Gastrocnemius medialis (tissue), 4 donors: ENCODE measurements around the gene CALU. TPM values are rescaled to one million over a fixed set of nuclear protein-coding genes. Genes with fewer than 3 reads are reported as not detected.

Experiments
- ATAC-seq, 2 donors: fragments of 150-250 bp; one replicate each; pipeline ENCODE4 v1.9.1; 2016
- DNase-seq, 2 donors: peaks; one replicate each; pipeline ENCODE4 v3.0.0-alpha.2; 2019
- H3K27ac ChIP-seq, 4 donors: fragments of 200-600 bp; sonication (generic); 1 replicate in 1 of 4; 2 replicates in 3 of 4; pipeline ENCODE4 v1.5.1; 2016 to 2018; ENCODE audit warnings: mild to moderate bottlenecking in 2 of 4, moderate library complexity in 1 of 4
- H3K27me3 ChIP-seq, 3 donors: fragments of 200-600 bp; sonication (generic) in 2 of 3; 1 replicate in 1 of 3; 2 replicates in 2 of 3; pipeline versions ENCODE4 v1.5.1 to v1.6.0; 2016 to 2019; ENCODE audit warnings: mild to moderate bottlenecking in 1 of 3, moderate library complexity in 1 of 3
- H3K36me3 ChIP-seq, 2 donors: fragments of 200-600 bp; sonication (generic) in 1 of 2; one replicate each; pipeline ENCODE4 v1.5.1; 2017 to 2018
- H3K4me1 ChIP-seq, 2 donors: fragments of 200-600 bp; sonication (generic) in 1 of 2; one replicate each; pipeline ENCODE4 v1.5.1; 2016 to 2017; ENCODE audit warnings: mild to moderate bottlenecking in 2 of 2
- H3K4me3 ChIP-seq, 4 donors: fragments of 200-600 bp; sonication (generic) in 3 of 4; 1 replicate in 1 of 4; 2 replicates in 3 of 4; pipeline ENCODE4 v1.5.1; 2016 to 2019; ENCODE audit warnings: mild to moderate bottlenecking in 2 of 4
- H3K9me3 ChIP-seq, 3 donors: fragments of 200-600 bp; sonication (generic) in 2 of 3; 1 replicate in 1 of 3; 2 replicates in 2 of 3; pipeline ENCODE4 v1.5.1; 2016 to 2019
- POLR2A ChIP-seq, 2 donors: fragments of 450-650 bp; IDR thresholded peaks; one replicate each; pipeline ENCODE4 v1.6.1; 2017; ENCODE audit warnings: antibody characterized with exemption in 2 of 2, mild to moderate bottlenecking in 2 of 2, moderate library complexity in 2 of 2
- in situ Hi-C, 4 donors: fragments of 200-750 bp; cut with MboI; loops; one replicate each; pipeline versions ENCODE4 v1.15.0 to v1.8.0; 2017; ENCODE audit warnings: low sequenced_read_pairs in 4 of 4
- intact Hi-C: fragments of 100-400 bp; cut with DNase I; formaldehyde crosslinking; loops from one replicate; pipeline ENCODE4 v1.15.1; 2023; ENCODE audit warnings: low total_unique reads
- total RNA-seq, 4 donors: library from RNA; depleted of rRNA; stranded (reverse); fragments of >200 nt; gene quantifications; one replicate each; pipeline versions ENCODE4 v1.1.0 to v1.2.3, GENCODE V29; 2016
- TF ChIP-seq, protein P1 (sequence below), 5 experiments: fragments of 450-650 bp in 3 of 5; fragments of 200-600 bp in 2 of 5; sonication (generic) in 2 of 5; IDR thresholded peaks in 4 of 5; conservative IDR thresholded peaks in 1 of 5; 1 replicate in 4 of 5; 2 replicates in 1 of 5; pipeline ENCODE4 v1.5.1; 2016 to 2019; ENCODE audit warnings: antibody characterized with exemption in 5 of 5, mild to moderate bottlenecking in 3 of 5, moderate library complexity in 3 of 5

The CALU gene
- total RNA-seq, 4 donors from 2014 or later: 40.1 to 115 (median 90.6) TPM

DNA sequence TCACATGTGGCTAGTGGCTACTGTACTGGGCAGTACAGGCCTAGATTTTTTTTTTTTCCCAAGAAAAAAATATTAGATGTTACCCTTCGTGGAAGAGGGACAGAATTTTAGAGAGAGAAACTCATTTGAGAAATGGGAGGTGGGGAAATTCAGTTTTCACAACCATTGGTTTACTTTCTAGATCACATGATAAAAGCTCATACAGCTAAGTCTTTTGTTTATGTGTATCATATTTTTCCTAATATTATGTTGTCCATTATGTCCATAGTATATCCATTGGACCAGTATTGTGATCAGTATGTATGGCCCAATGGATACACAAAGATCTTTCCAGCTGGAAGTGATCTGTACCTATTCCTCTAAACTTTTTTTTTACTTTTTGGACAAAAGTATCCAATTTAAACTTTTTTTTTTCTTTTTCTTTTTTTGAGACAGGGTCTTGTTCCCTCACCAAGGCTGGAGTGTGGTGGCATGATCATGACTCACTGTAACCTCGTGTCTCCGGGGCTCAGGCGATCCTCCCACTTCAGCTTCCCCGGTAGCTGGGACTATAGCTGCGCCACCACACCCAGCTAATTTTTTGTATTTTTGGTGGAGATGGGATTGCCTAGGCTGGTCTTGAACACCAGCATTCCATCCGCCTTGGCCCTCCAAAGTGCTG is 4.1 kb downstream of the CALU start:
- intact Hi-C loops: loop anchor here (5.0 kb wide), 1 partner anchor 124 kb away; a partner anchor contains a TSS
- Histone ChIP-seq H3K9me3 (no peaks in the 10 kb centered on the region), H3K36me3 (no peaks in the 10 kb centered on the region), H3K4me1 (peaks cover 35 to 38% of the 10 kb centered on the region in 2 donors), H3K27me3 (no peaks in the 10 kb centered on the region), H3K4me3 (no peak overlapping the region), H3K27ac (peak overlapping the region in 2 of 4 donors; percentile 6 to 48)
- TF ChIP-seq, protein P1, sequence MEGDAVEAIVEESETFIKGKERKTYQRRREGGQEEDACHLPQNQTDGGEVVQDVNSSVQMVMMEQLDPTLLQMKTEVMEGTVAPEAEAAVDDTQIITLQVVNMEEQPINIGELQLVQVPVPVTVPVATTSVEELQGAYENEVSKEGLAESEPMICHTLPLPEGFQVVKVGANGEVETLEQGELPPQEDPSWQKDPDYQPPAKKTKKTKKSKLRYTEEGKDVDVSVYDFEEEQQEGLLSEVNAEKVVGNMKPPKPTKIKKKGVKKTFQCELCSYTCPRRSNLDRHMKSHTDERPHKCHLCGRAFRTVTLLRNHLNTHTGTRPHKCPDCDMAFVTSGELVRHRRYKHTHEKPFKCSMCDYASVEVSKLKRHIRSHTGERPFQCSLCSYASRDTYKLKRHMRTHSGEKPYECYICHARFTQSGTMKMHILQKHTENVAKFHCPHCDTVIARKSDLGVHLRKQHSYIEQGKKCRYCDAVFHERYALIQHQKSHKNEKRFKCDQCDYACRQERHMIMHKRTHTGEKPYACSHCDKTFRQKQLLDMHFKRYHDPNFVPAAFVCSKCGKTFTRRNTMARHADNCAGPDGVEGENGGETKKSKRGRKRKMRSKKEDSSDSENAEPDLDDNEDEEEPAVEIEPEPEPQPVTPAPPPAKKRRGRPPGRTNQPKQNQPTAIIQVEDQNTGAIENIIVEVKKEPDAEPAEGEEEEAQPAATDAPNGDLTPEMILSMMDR (IDR thresholded peaks at IDR 0.05 in 4 of 5, conservative IDR thresholded peaks at IDR 0.05 in 1 of 5): no peak
- TF ChIP-seq POLR2A (IDR thresholded peaks at IDR 0.05): no peak
- no peak for DNase-seq
- no peak for ATAC-seq
- in situ Hi-C loops: loop anchor here in 1 of 4 donors (10.0 kb wide), 1 partner anchor 122 kb away; the partner anchor contains the start of gene ATP6V1F

DNA sequence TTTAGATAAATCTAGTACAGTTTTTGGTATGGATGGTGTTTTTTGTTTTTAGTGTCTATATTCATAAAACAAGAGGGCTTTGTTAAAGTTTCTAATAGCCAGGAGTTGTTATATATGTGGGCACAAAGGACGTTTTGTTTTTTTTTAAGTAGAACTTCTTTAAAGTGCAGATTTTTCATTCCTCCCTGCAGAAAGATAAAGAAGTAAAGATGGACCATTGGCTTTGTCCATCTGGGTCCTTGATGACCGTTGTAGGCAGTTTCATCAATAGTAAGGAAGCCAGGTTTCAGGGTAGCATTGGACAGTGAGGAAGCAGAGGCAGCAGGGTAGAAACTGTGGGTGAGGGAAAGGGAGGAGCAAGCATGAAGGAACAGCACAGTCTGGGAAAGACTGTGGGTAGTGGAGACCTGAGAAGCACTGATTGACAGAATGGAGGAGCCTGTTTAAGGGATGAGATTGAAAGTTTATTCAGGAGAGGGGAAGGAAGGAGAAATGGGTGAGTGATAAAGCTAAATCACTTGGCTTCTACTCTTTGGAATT is 5.3 kb downstream of the CALU start:
- DNase-seq: no peak
- H3K4me3 ChIP-seq: no peak overlapping the region
- peaks cover 33 to 35% of the 10 kb centered on the region in 2 donors for H3K4me1 ChIP-seq
- H3K36me3 ChIP-seq: peaks cover 0 to 11% of the 10 kb centered on the region in 2 donors
- in situ Hi-C loops (loop anchor here in 1 of 4 donors (10.0 kb wide), 1 partner anchor 120 kb away; the partner anchor contains the start of gene ATP6V1F), intact Hi-C loops (loop anchor here (5.0 kb wide), 1 partner anchor 123 kb away; a partner anchor contains a TSS)
- TF ChIP-seq, protein P1 (IDR thresholded peaks at IDR 0.05 in 4 of 5, conservative IDR thresholded peaks at IDR 0.05 in 1 of 5): no peak
- TF ChIP-seq POLR2A (IDR thresholded peaks at IDR 0.05): no peak
- no peak for ATAC-seq
- no peak overlapping the region for H3K27ac ChIP-seq
- no peaks in the 10 kb centered on the region for H3K27me3 ChIP-seq
- H3K9me3 ChIP-seq: no peaks in the 10 kb centered on the region

DNA sequence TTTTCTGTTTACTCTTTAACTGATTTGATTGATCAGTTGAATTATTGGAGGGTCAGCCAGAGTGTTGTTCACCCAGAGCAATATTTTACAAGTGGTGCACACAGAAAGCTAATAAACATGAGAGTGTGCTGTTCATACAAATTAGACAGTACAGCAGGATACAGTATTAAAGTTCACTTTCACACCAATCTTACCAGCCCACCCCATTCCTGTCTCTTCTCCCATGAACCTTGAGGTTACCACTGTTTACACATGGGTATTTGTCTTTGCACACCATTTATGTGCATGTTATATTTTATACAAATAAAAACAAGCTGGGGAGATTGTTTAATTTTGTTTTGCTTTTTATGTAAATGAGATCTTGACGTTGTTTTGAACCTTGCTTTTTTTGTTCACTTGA is 6.5 kb downstream of the CALU start:
- H3K27me3 ChIP-seq: no peaks in the 10 kb centered on the region
- TF ChIP-seq POLR2A (IDR thresholded peaks at IDR 0.05): no peak
- TF ChIP-seq, protein P1 (IDR thresholded peaks at IDR 0.05 in 4 of 5, conservative IDR thresholded peaks at IDR 0.05 in 1 of 5): no peak
- no peak overlapping the region for H3K4me3 ChIP-seq
- in situ Hi-C loops (loop anchor here in 1 of 4 donors (10.0 kb wide), 1 partner anchor 119 kb away; the partner anchor contains the start of gene ATP6V1F), intact Hi-C loops (no loop called here)
- peaks cover 24 to 26% of the 10 kb centered on the region in 2 donors for H3K4me1 ChIP-seq
- no peak for DNase-seq
- no peaks in the 10 kb centered on the region for H3K9me3 ChIP-seq
- H3K36me3 ChIP-seq: peaks cover 0 to 22% of the 10 kb centered on the region in 2 donors
- ATAC-seq: no peak
- H3K27ac ChIP-seq: no peak overlapping the region

DNA sequence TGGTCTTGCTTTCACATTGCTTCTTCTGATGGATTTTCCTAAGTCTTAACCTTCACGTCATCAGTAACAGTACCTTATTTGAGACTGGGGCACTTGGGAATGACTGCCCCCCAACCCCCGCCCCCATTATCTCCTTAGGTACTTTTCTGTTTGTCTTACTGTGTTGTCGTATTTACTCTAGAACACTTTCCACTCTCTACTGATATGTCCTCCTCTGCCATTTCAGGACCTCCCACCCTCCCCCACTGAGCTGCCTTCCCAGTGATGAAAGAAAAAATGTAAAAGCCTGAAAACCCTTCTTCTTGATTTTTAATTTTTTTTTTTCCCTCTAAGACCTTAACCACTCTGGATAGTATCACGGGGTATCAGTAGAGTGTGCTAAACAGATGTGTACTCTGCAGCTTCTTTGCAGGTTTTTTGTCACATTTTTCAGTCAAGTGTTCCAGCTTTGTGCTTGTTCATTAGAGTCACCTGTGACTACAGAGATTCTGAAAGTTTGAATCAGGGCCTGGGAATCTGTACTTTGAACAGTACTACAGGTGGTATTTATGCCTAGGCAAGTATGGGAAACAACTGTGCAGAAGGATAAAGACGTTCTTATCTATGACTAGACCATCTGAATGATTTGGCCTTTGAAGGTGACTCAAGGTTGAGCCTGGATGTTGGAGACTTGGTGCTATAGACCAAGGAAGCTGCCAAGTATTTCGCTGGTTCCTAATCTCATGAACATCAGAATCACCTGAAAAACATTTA is 8.3 kb downstream of the CALU start:
- DNase-seq: no peak
- in situ Hi-C loops: loop anchor here in 1 of 4 donors (10.0 kb wide), 1 partner anchor 117 kb away; the partner anchor contains the start of gene ATP6V1F
- no peak for ATAC-seq
- Histone ChIP-seq H3K36me3 (peaks cover 0 to 22% of the 10 kb centered on the region in 2 donors), H3K4me3 (no peak overlapping the region), H3K27me3 (no peaks in the 10 kb centered on the region), H3K4me1 (peaks cover 16 to 21% of the 10 kb centered on the region in 2 donors), H3K9me3 (no peaks in the 10 kb centered on the region), H3K27ac (no peak overlapping the region)
- TF ChIP-seq, protein P1 (IDR thresholded peaks at IDR 0.05 in 4 of 5, conservative IDR thresholded peaks at IDR 0.05 in 1 of 5): no peak
- TF ChIP-seq POLR2A (IDR thresholded peaks at IDR 0.05): no peak
- intact Hi-C loops: no loop called here
